HG03565 (cell line): ENCODE results near the gene MIEF1.
"Not testable (repeated sequence)": the region's sequence is repeated elsewhere in the genome, so short reads cannot be mapped to it uniquely, and the experiment has no call there.

ENCODE experiments used
- ATAC-seq: cut with Tn5 transposase; IDR thresholded peaks from one replicate; pipeline ENCODE4 v1.9.1; 2021; ENCODE audit warnings: mild to moderate bottlenecking, moderate library complexity; ENCODE audit not compliant: unreplicated experiment

The MIEF1 gene

GRCh38 chr22:39512026-39512425 lies 9.9 kb downstream of the MIEF1 start:
- ATAC-seq, result no peak

DNA sequence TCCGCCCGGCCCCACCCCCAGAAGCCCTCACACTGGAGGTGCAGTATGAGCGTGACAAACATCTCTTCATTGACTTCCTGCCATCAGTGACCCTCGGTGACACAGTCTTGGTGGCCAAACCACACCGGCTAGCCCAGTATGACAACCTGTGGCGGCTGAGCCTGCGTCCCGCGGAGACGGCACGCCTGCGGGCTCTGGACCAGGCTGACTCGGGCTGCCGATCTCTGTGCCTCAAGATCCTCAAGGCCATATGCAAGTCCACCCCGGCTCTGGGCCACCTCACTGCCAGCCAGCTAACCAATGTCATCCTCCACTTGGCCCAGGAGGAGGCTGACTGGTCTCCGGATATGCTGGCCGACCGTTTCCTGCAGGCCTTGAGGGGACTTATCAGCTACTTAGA lies 11.7 kb downstream of the MIEF1 start:
- no peak for ATAC-seq

GRCh38 chr22:39514373-39514973 lies 12.4 kb downstream of the MIEF1 start:
- no peak for ATAC-seq

DNA sequence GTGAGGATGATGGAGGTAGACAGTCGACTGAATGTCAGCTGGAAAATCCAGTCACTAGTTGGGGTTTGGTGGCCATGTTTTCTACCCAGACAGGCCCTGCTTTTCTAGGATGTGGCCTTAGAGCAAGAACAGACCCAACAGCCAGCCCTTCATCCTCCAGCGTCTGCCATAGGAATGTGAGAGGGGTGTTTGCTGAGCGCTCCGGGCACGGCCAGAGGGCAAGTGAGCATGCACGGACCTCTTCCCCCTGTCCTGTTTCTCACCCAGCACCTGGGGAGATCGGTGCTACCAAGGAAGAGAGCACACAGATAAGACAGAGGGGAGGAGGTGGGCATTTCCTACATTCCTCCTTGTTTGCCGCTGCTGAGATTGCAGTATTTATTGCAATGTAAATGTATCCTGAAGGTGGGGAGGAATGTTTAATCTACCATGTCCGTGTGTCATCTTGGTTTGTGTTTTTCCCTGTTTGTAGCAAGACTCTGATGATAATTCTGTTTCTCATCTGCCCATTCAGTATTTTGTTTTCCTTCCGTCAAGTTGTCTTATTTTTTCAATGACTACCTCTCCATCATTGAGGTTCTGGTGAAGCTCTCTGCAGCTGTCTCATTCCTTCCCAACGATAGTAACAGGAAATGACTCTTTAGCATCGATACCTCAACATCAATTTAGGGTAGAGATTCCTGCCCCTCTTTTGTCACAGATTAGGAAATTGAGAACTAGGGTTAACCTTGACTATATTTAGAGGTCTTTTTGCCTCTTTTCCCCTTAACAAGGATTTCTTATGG lies 13.4 kb downstream of the MIEF1 start:
- no peak for ATAC-seq

- no peak for ATAC-seq
These were observed 15.4 kb downstream of the MIEF1 start for GRCh38 chr22:39517470-39517869.

- ATAC-seq, result no peak
These were observed 16.2 kb downstream of the MIEF1 start for GRCh38 chr22:39518144-39518786.

- no peak for ATAC-seq
These were observed 17.0 kb downstream of the MIEF1 start for GRCh38 chr22:39518996-39519680.

DNA sequence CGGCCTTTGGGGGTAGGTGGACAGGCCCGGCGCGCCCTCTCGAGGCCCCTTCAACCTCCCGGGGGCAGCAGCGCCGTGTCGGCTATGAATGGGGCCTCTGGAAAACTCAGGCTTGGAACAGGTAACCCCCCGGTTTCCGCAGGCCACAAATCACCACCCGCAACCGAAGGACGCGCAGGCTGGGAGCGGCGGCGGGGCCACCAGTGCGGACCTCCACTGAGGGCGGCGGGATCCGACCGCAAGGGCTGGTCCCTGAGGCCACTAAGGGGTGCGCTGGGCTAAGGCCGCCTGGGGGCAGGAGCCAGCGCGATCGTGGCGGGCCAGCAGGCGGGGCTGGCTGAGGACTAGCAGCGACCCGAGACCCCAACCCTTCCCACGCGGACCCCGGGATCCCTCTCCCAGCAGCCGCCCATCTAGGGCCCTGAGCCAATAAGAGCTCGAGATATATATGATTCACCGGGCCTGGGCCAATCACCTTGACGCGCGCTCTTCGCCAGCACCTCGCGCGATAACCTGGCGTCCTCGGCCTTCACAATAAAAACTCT lies 17.7 kb downstream of the MIEF1 start:
- ATAC-seq, result peak; percentile 61

GRCh38 chr22:39520226-39521105 lies 18.4 kb downstream of the MIEF1 start, which contains the start of gene ATF4:
Gene ATF4, plus strand, starts transcription at chr22:39520562. Its CDS starts 884 bp downstream, at chr22:39521446.
- peak; percentile 31 for ATAC-seq

- ATAC-seq, result not testable (repeated sequence)
These were observed 19.2 kb downstream of the MIEF1 start for GRCh38 chr22:39521106-39521885.

GRCh38 chr22:39522091-39522490 lies 20.0 kb downstream of the MIEF1 start:
- not testable (repeated sequence) for ATAC-seq

DNA sequence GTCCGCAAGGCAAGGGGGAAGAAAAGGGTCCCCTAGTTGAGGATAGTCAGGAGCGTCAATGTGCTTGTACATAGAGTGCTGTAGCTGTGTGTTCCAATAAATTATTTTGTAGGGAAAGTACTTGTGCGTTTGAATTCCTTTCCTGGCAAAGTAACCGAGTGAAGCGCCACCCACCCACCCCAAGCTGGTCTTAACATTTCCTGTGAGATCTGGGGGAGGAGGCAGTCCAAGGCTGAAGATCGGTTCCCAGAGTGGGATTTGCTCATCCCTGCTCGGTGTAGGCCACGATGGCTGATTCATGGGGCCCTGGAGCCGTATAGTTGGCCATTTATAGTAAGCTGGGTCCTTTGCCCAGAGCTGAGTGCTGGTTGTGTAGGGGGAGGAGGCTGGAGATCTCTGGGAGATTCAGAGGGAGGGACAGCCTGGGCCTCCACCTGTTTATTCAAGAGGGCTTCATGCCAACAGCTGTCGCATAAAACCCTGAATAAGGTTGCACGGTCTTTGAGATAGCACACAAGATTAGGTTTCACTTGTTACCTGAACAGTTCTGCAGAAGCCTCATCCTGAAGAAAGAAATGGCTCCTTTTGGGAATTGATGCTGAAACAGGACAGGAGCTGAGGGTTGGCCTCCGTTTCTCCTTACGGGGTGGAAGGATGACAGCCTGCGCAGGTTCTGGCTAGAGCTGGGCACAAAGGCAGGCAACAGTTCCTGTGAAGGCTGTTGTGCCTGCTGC lies 20.6 kb downstream of the MIEF1 start:
- ATAC-seq, result no peak

DNA sequence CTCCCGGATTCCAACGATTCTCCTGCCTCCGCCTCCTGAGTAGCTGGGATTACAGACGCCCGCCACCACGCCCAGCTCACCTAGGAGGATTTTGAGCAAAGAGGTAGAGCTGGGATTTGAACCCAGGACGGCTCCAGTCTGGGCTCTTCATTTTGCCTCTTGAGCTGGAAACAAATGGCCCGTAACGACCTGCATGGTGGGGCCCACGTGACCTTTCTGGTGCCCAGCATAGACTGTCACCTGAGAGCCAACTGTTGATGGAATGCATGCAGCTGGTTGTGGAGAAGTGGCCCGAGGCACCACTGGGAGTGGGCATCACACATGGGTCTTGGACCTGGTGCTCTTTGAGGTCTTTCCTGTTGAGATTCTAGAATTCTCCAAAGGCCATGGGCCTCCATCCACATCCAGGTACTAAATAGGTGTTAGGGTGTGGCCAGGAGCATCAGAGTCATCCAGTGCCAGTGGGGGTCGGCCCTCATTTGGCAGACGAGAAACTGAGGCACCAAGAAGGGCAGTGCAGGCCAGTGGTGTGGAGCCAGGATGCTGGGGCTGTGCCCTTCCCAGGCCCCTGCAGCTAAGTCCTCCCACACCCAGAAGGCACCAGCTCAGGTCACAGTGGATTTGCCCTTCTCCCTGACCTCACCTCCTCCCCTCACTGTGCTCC lies 22.1 kb downstream of the MIEF1 start:
- ATAC-seq, result no peak

DNA sequence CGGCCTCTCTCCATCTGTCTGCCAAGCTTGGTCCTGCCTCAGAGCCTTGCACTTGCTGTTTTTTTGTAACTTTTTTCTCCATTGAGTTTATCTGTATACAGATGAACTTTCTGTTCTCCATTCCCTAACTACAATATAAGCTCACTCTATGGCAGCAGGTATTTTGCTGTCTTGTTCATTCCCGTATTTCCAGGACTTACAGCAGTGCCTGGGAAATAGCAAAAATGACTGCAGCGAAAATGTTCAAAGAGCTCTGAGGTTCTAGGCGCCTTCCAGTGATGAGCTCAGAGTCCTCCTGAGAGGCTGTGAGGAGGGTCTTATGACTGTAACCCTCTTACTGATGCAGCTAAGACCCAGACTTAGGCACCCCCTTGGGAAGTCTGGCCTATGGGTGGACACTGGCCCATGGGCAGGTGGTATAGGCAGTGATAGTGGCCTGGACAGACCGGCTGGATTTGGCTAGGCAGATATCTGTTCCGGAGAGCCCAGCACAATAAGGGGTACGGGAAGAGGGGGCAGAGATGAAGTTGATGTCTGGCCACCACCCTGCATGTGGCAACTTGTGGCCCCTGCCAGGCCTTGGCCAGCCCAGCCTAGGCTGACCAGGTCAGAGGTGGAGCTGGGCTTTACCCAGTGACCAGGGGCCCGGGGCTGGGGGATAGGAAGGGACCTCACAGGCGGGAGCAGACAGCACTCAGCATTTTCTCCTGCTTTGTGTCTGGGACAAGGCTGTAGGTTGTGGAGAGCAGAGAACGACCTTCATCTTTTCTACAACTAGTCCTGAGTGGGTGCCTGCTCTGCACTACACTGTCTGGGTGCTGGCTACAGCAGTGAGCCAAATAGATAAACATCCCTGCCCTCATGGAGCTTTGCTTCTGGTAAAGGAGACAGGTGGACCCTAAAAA lies 22.9 kb downstream of the MIEF1 start:
- no peak for ATAC-seq

- no peak for ATAC-seq
These were observed 23.5 kb downstream of the MIEF1 start for GRCh38 chr22:39525658-39525975.

- no peak for ATAC-seq
These were observed 24.7 kb downstream of the MIEF1 start for GRCh38 chr22:39526736-39527171.

GRCh38 chr22:39527481-39527961 lies 25.4 kb downstream of the MIEF1 start:
- no peak for ATAC-seq
